GM21825 (cell line): ENCODE results near the gene ZNF593.
A peak's percentile ranks its signal among the peaks of the same experiment; 100 is the strongest.

Experiments used
- ATAC-seq: cut with Tn5 transposase; IDR thresholded peaks from one replicate; pipeline ENCODE4 v1.9.1; 2021; ENCODE audit warnings: mild to moderate bottlenecking, moderate library complexity; ENCODE audit not compliant: unreplicated experiment

Gene ZNF593

GRCh38 chr1:26169669-26170471, at the start of gene ZNF593:
Gene ZNF593, plus strand, starts transcription at chr1:26169908. Its CDS starts 76 bp downstream, at chr1:26169984.
- ATAC-seq: peak; percentile 89

- no peak for ATAC-seq
Observed at GRCh38 chr1:26121854-26122773, 47.6 kb upstream of the ZNF593 start.

- no peak for ATAC-seq
Observed at GRCh38 chr1:26122988-26123973, 46.4 kb upstream of the ZNF593 start.

- ATAC-seq: no peak
Observed at GRCh38 chr1:26124418-26125331, 45.0 kb upstream of the ZNF593 start.

- ATAC-seq: no peak
Observed at GRCh38 chr1:26125382-26125781, 44.3 kb upstream of the ZNF593 start.

- no peak for ATAC-seq
Observed at GRCh38 chr1:26125946-26126320, 43.8 kb upstream of the ZNF593 start.

GRCh38 chr1:26126321-26127084, 43.2 kb upstream of the ZNF593 start:
- no peak for ATAC-seq

- ATAC-seq: no peak
Observed at GRCh38 chr1:26127235-26128163, 42.2 kb upstream of the ZNF593 start.

- ATAC-seq: no peak
Observed at GRCh38 chr1:26129778-26130177, 39.9 kb upstream of the ZNF593 start.

GRCh38 chr1:26130695-26131094, 39.0 kb upstream of the ZNF593 start:
- ATAC-seq: no peak

GRCh38 chr1:26132128-26132833, 37.4 kb upstream of the ZNF593 start:
- ATAC-seq: no peak

- no peak for ATAC-seq
Observed at GRCh38 chr1:26132834-26133167, 36.9 kb upstream of the ZNF593 start.

GRCh38 chr1:26134466-26134865, 35.2 kb upstream of the ZNF593 start:
- ATAC-seq: no peak

GRCh38 chr1:26138974-26139558, 30.6 kb upstream of the ZNF593 start:
- ATAC-seq: no peak

- ATAC-seq: no peak
Observed at GRCh38 chr1:26142159-26142558, 27.5 kb upstream of the ZNF593 start.

GRCh38 chr1:26145041-26145959, 24.4 kb upstream of the ZNF593 start:
- ATAC-seq: peak; percentile 73
